GM13976 (cell line): ENCODE results near the gene SSR2.
A peak's percentile ranks its signal among the peaks of the same experiment; 100 is the strongest.

Source experiments
- DNase-seq: peaks from one replicate; pipeline ENCODE4 v3.0.0; 2012; ENCODE audit warnings: low spot score
- CTCF ChIP-seq: IDR thresholded peaks from 2 replicates; pipeline ENCODE4 v1.5.1; 2012; ENCODE audit warnings: borderline replicate concordance, mild to moderate bottlenecking; ENCODE audit not compliant: insufficient read depth; ENCODE audit errors: extremely low read depth, missing control alignments, control extremely low read depth
- in situ Hi-C: fragments of 300-500 bp; cut with MboI; formaldehyde crosslinking; loops from one replicate; pipeline ENCODE4 v1.12.0; 2022; ENCODE audit warnings: low sequenced_read_pairs, mixed read lengths, inconsistent platforms; ENCODE audit not compliant: unreplicated experiment

SSR2 gene

GRCh38 chr1:156020293-156021092 lies at the start of gene SSR2:
SSR2 (minus strand) TSS chr1:156020951; CDS start chr1:156020167, 784 bp downstream.
- in situ Hi-C loops = no loop called here
- TF ChIP-seq CTCF = no peak
- DNase-seq = peak; percentile 96

DNA sequence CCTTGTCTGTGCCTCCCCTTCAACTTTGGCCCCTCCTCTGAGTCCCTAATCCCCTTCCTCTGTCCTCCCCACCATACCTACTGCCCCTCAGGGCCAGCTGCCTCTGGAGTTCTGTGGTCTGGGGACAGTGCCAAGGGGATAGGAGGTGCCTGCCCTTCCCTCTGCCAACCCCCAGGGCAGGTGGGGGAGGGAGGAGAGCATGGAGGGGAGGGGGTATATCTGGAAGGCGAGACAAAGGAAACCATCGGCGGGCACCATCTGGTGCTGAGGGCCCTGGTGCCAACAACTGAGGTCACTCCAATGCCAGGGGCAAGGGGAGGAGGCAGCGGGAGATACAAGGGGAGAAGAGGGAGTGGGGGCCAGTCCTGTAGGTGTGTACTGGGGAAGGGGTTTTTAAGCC lies 49.8 kb upstream of the SSR2 start:
- DNase-seq = no peak
- in situ Hi-C loops = no loop called here

GRCh38 chr1:156069490-156070455 lies 49.0 kb upstream of the SSR2 start:
- no peak for TF ChIP-seq CTCF
- in situ Hi-C loops = no loop called here
- no peak for DNase-seq

More for the DNA sequence above, 49.8 kb upstream of the SSR2 start:
- no peak for TF ChIP-seq CTCF

DNA sequence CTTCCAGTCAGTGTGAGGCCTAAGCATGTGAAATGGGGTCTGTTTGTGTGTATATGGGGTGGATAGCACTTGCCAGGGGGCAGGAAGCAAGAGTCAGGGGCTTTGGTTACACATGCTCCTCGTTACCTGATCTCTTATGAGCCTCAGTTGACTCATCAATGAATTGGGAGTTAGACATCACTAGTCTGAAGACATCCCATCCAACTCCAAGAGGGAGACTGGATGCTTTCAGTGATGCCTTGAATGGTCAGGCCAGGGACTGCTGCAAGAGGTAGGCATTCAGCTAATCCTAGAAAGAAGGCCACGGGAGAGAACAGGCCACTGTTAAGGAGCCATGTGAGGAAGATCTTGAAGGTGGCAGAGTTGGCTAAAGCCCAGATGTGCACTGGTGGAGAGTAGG lies 46.5 kb upstream of the SSR2 start:
- in situ Hi-C loops = no loop called here
- no peak for TF ChIP-seq CTCF
- DNase-seq = no peak

- DNase-seq = no peak
- in situ Hi-C loops = no loop called here
- no peak for TF ChIP-seq CTCF
These were observed 45.1 kb upstream of the SSR2 start for GRCh38 chr1:156065871-156066270.

GRCh38 chr1:156065212-156065611 lies 44.5 kb upstream of the SSR2 start:
- TF ChIP-seq CTCF = no peak
- in situ Hi-C loops = no loop called here
- DNase-seq = no peak
